ENCODE data around the gene LMO2.

Gene LMO2

GRCh38 chr11:33891714-33892327, at the start of gene LMO2:
TSS of gene LMO2 (minus strand) at chr11:33892076. CDS start at chr11:33869716, 22,360 bp downstream.
- DNase-seq (ENCODE audit: low read depth) = no peak

DNA sequence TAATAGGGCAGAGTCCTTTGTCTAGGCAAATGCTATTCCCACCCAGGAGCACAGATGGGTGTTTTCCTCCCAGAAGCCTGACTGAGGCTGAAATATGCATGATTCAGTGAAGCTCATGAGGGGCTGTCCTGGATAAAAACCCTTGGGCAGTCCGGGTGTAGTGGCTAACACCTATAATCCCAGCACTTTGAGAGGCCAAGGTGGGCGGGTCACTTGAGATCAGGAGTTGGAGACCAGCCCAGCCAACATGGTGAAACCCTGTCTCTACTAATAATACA, 48.6 kb upstream of the LMO2 start:
- TF ChIP-seq CTCF (IDR thresholded peaks at IDR 0.05; ENCODE audit: control insufficient read depth, extremely low read depth, insufficient read depth) = no peak
- no peak for DNase-seq (ENCODE audit: low read depth)
- H3K4me3 ChIP-seq (ENCODE audit: low read depth, low read length) = no peak overlapping the region

More at GRCh38 chr11:33891714-33892327, at the start of gene LMO2:
- no peak within 1 kb of the TSS for H3K4me3 ChIP-seq (ENCODE audit: low read depth, low read length)
- TF ChIP-seq CTCF (IDR thresholded peaks at IDR 0.05; ENCODE audit: control insufficient read depth, extremely low read depth, insufficient read depth) = no peak

- no peak for DNase-seq (ENCODE audit: low read depth)
- no peak for TF ChIP-seq CTCF (IDR thresholded peaks at IDR 0.05; ENCODE audit: control insufficient read depth, extremely low read depth, insufficient read depth)
- H3K4me3 ChIP-seq (ENCODE audit: low read depth, low read length) = no peak overlapping the region
These were observed 45.1 kb upstream of the LMO2 start for GRCh38 chr11:33936725-33937604.

GRCh38 chr11:33935461-33936456, 43.9 kb upstream of the LMO2 start:
- no peak overlapping the region for H3K4me3 ChIP-seq (ENCODE audit: low read depth, low read length)
- TF ChIP-seq CTCF (IDR thresholded peaks at IDR 0.05; ENCODE audit: control insufficient read depth, extremely low read depth, insufficient read depth) = no peak
- DNase-seq (ENCODE audit: low read depth) = no peak

- no peak for TF ChIP-seq CTCF (IDR thresholded peaks at IDR 0.05; ENCODE audit: control insufficient read depth, extremely low read depth, insufficient read depth)
- no peak overlapping the region for H3K4me3 ChIP-seq (ENCODE audit: low read depth, low read length)
- DNase-seq (ENCODE audit: low read depth) = no peak
These were observed 43.1 kb upstream of the LMO2 start for GRCh38 chr11:33935005-33935404.

DNA sequence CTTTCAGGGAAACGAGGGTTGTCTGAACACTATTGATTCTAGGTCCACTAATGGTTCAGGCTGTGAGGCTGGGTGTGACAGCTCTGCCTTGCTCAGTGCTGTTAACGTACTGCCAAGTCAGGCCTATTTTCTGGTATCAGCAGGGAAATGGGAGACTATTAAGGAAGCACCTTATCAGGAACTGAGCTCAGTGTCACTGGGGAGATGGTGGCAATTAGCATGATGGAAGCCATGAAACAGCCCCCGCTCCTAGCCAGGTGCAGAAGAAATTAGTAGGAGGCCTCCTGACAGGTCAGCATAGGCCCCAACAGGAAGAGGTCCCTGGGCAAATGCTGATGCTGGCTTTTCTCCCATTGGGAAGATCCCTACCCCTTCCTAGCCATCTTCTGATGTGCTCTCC, 42.6 kb upstream of the LMO2 start:
- TF ChIP-seq CTCF (IDR thresholded peaks at IDR 0.05; ENCODE audit: control insufficient read depth, extremely low read depth, insufficient read depth) = no peak
- no peak for DNase-seq (ENCODE audit: low read depth)
- H3K4me3 ChIP-seq (ENCODE audit: low read depth, low read length) = no peak overlapping the region

Data from LNCaP clone FGC (cell line).